Smooth muscle cell (in vitro differentiated cells): Measurements from ENCODE around the gene QRFPR. TPM values are rescaled to one million over a fixed set of nuclear protein-coding genes. Genes with fewer than 3 reads are reported as not detected.

ENCODE experiments used
- DNase-seq: peaks from one replicate; lab custom pipeline; 2025; ENCODE audit not compliant: unreplicated experiment; lab: John Stamatoyannopoulos, UW
- H2AFZ ChIP-seq: fragments of 200-600 bp; sonication (generic); 2 replicates; pipeline ENCODE4 v1.6.0; 2016; ENCODE audit warnings: antibody characterized with exemption, low read depth, mild to moderate bottlenecking
- H3F3A ChIP-seq: fragments of 200-600 bp; sonication (generic); 2 replicates; pipeline ENCODE4 v1.6.0; 2017; ENCODE audit warnings: antibody characterized with exemption, low read depth
- H3K27ac ChIP-seq: fragments of 200-600 bp; sonication (generic); 2 replicates; pipeline ENCODE4 v1.5.1; 2016; ENCODE audit warnings: low read depth, mild to moderate bottlenecking
- H3K27me3 ChIP-seq: fragments of 200-600 bp; sonication (generic); 2 replicates; pipeline ENCODE4 v1.6.1; 2016; ENCODE audit warnings: low read depth, mild to moderate bottlenecking
- H3K36me3 ChIP-seq: fragments of 200-600 bp; sonication (generic); 2 replicates; pipeline ENCODE4 v1.5.1; 2016; ENCODE audit warnings: low read depth
- H3K4me1 ChIP-seq: fragments of 200-600 bp; sonication (generic); 2 replicates; pipeline ENCODE4 v1.5.1; 2016; ENCODE audit warnings: low read depth
- H3K4me2 ChIP-seq: fragments of 200-600 bp; sonication (generic); 2 replicates; pipeline ENCODE4 v1.6.0; 2016; ENCODE audit warnings: mild to moderate bottlenecking
- H3K4me3 ChIP-seq: fragments of 200-600 bp; sonication (generic); 2 replicates; pipeline ENCODE4 v1.5.1; 2016; ENCODE audit warnings: mild to moderate bottlenecking
- H3K79me2 ChIP-seq: fragments of 200-600 bp; sonication (generic); 2 replicates; pipeline ENCODE4 v1.6.0; 2016; ENCODE audit warnings: low read depth, mild to moderate bottlenecking
- H3K9ac ChIP-seq: fragments of 200-600 bp; sonication (generic); 2 replicates; pipeline ENCODE4 v1.6.0; 2016; ENCODE audit warnings: low read depth
- H3K9me3 ChIP-seq: fragments of 200-600 bp; sonication (generic); replicated peaks from 2 replicates; pipeline ENCODE4 v1.5.1; 2016; ENCODE audit warnings: low read depth
- H4K20me1 ChIP-seq: fragments of 200-600 bp; sonication (generic); 2 replicates; pipeline ENCODE4 v1.6.0; 2016; ENCODE audit warnings: low read depth
- CTCF ChIP-seq: fragments of 200-600 bp; sonication (generic); IDR thresholded peaks from 2 replicates; pipeline ENCODE4 v1.5.1; 2017; ENCODE audit warnings: borderline replicate concordance, mild to moderate bottlenecking, antibody characterized with exemption; ENCODE audit not compliant: insufficient read depth, poor library complexity, severe bottlenecking
- WGBS: methylation state at CpG from one replicate; pipeline ENCODE4 v1.1.7; 2016; ENCODE audit warnings: low lambda C conversion rate; 5-methylcytosine and 5-hydroxymethylcytosine counted together
- polyA plus RNA-seq: library from polyadenylated mRNA; unstranded; fragments of >200 nt; fragmentation: Nextera tagmentation; extraction: Ambion mirVana; gene quantifications from 2 replicates; pipeline ENCODE4 v1.2.1, GENCODE V29; 2016
- total RNA-seq: library from RNA; depleted of rRNA; stranded (reverse); fragments of >200 nt; gene quantifications from 2 replicates; pipeline ENCODE4 v1.2.3, GENCODE V29; 2014

QRFPR gene
- total and polyA plus RNA-seq, 2 experiments from 2014 or later, result not detected

- H2AFZ ChIP-seq, result no peak overlapping the region
- no peaks in the 10 kb centered on the region for H3K36me3 ChIP-seq
- H3K27me3 ChIP-seq, result no peaks in the 10 kb centered on the region
- H4K20me1 ChIP-seq, result no peaks in the 10 kb centered on the region
- H3F3A ChIP-seq, result no peaks in the 10 kb centered on the region
- no peak overlapping the region for H3K4me3 ChIP-seq
- no peaks in the 10 kb centered on the region for H3K4me1 ChIP-seq
- DNase-seq, result no peak
- H3K9ac ChIP-seq, result no peak overlapping the region
- H3K27ac ChIP-seq, result no peak overlapping the region
- 71% methylated on average over 5 of the region's 5 CpGs for WGBS
- no peak overlapping the region for H3K4me2 ChIP-seq
- no peaks in the 10 kb centered on the region for H3K9me3 ChIP-seq
- no peaks in the 10 kb centered on the region for H3K79me2 ChIP-seq
- TF ChIP-seq CTCF, result no peak
Observed at GRCh38 chr4:121392426-121393086, 11.7 kb upstream of the QRFPR start.

- H3K9ac ChIP-seq, result no peak overlapping the region
- H3K27me3 ChIP-seq, result peaks cover 4% of the 10 kb centered on the region
- no peak overlapping the region for H3K27ac ChIP-seq
- no peaks in the 10 kb centered on the region for H3K9me3 ChIP-seq
- H3K4me1 ChIP-seq, result no peaks in the 10 kb centered on the region
- DNase-seq, result no peak
- no peak overlapping the region for H3K4me3 ChIP-seq
- H3K79me2 ChIP-seq, result no peaks in the 10 kb centered on the region
- no peaks in the 10 kb centered on the region for H3F3A ChIP-seq
- no peak overlapping the region for H3K4me2 ChIP-seq
- no peaks in the 10 kb centered on the region for H4K20me1 ChIP-seq
- H2AFZ ChIP-seq, result no peak overlapping the region
- H3K36me3 ChIP-seq, result no peaks in the 10 kb centered on the region
- 74% methylated on average over 2 of the region's 2 CpGs for WGBS
- TF ChIP-seq CTCF, result no peak
Observed at GRCh38 chr4:121390335-121390734, 9.5 kb upstream of the QRFPR start.

GRCh38 chr4:121379276-121379675 lies 1.5 kb downstream of the QRFPR start:
- Histone ChIP-seq H4K20me1 (no peaks in the 10 kb centered on the region), H3K9ac (no peak overlapping the region), H2AFZ (no peak overlapping the region), H3K4me2 (no peak overlapping the region), H3K9me3 (no peaks in the 10 kb centered on the region), H3F3A (no peaks in the 10 kb centered on the region), H3K27ac (no peak overlapping the region), H3K36me3 (no peaks in the 10 kb centered on the region), H3K4me3 (no peak overlapping the region), H3K4me1 (peaks cover 7% of the 10 kb centered on the region), H3K27me3 (peaks cover 70% of the 10 kb centered on the region), H3K79me2 (no peaks in the 10 kb centered on the region)
- no peak for TF ChIP-seq CTCF
- no peak for DNase-seq
- 90% methylated on average over 3 of the region's 3 CpGs for WGBS

GRCh38 chr4:121377076-121377475 lies 3.7 kb downstream of the QRFPR start:
- H3K27me3 ChIP-seq, result peaks cover 48% of the 10 kb centered on the region
- peaks cover 7% of the 10 kb centered on the region for H3K4me1 ChIP-seq
- no peaks in the 10 kb centered on the region for H3F3A ChIP-seq
- WGBS, result 89% methylated on average over 2 of the region's 2 CpGs
- H3K36me3 ChIP-seq, result no peaks in the 10 kb centered on the region
- H2AFZ ChIP-seq, result no peak overlapping the region
- no peak overlapping the region for H3K4me2 ChIP-seq
- H3K79me2 ChIP-seq, result no peaks in the 10 kb centered on the region
- H3K9ac ChIP-seq, result no peak overlapping the region
- no peak for DNase-seq
- TF ChIP-seq CTCF, result no peak
- H3K9me3 ChIP-seq, result no peaks in the 10 kb centered on the region
- H4K20me1 ChIP-seq, result no peaks in the 10 kb centered on the region
- H3K4me3 ChIP-seq, result no peak overlapping the region
- no peak overlapping the region for H3K27ac ChIP-seq
